Thoracic aorta endothelial cell (primary cell): ENCODE results near the gene MIGA2. TPM values are rescaled to one million over a fixed set of nuclear protein-coding genes. Genes with fewer than 3 reads are reported as not detected.

Experiments
- total RNA-seq: library from RNA; depleted of rRNA; stranded (reverse); fragments of >200 nt; gene quantifications from 2 replicates; pipeline ENCODE4 v1.2.3, GENCODE V29; 2012

Gene MIGA2
- total RNA-seq = 18.2 and 24.1 TPM in 2 replicates

GRCh38 chr9:129036241-129036922 is at the start of gene MIGA2:
TSS of gene MIGA2 (plus strand) at chr9:129036626. CDS start at chr9:129040595, 3,969 bp downstream.

GRCh38 chr9:129028192-129028966 is 8.0 kb upstream of the MIGA2 start, which contains the start of gene SH3GLB2:
TSS of gene SH3GLB2 (minus strand) at chr9:129028331. CDS start at chr9:129028154, 177 bp downstream.

GRCh38 chr9:129080601-129081387 is 44.4 kb downstream of the MIGA2 start, which contains the start of gene DOLPP1:
TSS of gene DOLPP1 (plus strand) at chr9:129081111. CDS start at chr9:129081132, 21 bp downstream.

GRCh38 chr9:129110740-129111527 is 74.5 kb downstream of the MIGA2 start, which contains the start of the genes CRAT and PTPA:
TSS of gene CRAT (minus strand) at chr9:129110793. CDS start at chr9:129110509, 284 bp downstream.
TSS of gene PTPA (plus strand) at chr9:129111415. CDS start at chr9:129111601, 186 bp downstream.

Other genes with a start within 250 kb of the MIGA2 start
- 20.5 and 22.1 TPM in 2 replicates for gene TBC1D13, start 249.4 kb upstream of the MIGA2 start, total RNA-seq
- 18.3 and 20.5 TPM in 2 replicates for gene ENDOG, start 218.1 kb upstream of the MIGA2 start, total RNA-seq
- gene SPOUT1, start 206.8 kb upstream of the MIGA2 start, total RNA-seq = 20.5 and 22.8 TPM in 2 replicates
- gene KYAT1, start 154.7 kb upstream of the MIGA2 start, total RNA-seq = 8.5 and 9.0 TPM in 2 replicates
- gene LRRC8A, start 154.5 kb upstream of the MIGA2 start, total RNA-seq = 118 and 154 TPM in 2 replicates
- gene PHYHD1, start 115.6 kb upstream of the MIGA2 start, total RNA-seq = 0.79 and 1.3 TPM in 2 replicates
- 20.5 and 25.9 TPM in 2 replicates for gene DOLK, start 89.0 kb upstream of the MIGA2 start, total RNA-seq
- gene NUP188, start 88.9 kb upstream of the MIGA2 start, total RNA-seq = 76.3 and 85.9 TPM in 2 replicates
- 38.4 and 44.7 TPM in 2 replicates for gene SH3GLB2, start 8.3 kb upstream of the MIGA2 start, total RNA-seq
- gene DOLPP1, start 44.5 kb downstream of the MIGA2 start, total RNA-seq = 12.6 and 12.9 TPM in 2 replicates
- gene CRAT, start 74.2 kb downstream of the MIGA2 start, total RNA-seq = 27.6 and 27.7 TPM in 2 replicates
- 82.3 and 87.6 TPM in 2 replicates for gene PTPA, start 74.8 kb downstream of the MIGA2 start, total RNA-seq
- 5.5 and 7.6 TPM in 2 replicates for gene IER5L, start 141.6 kb downstream of the MIGA2 start, total RNA-seq